GM12875 (cell line): ENCODE results near the gene MYO5B.
"Not testable (repeated sequence)": the region's sequence is repeated elsewhere in the genome, so short reads cannot be mapped to it uniquely, and the experiment has no call there.

ENCODE experiments used
- H3K4me3 ChIP-seq: one replicate; pipeline ENCODE4 v1.5.1; 2011; ENCODE audit warnings: low read depth, low read length, control low read depth
- TF ChIP-seq, protein P1 (sequence below): IDR thresholded peaks from 2 replicates; pipeline ENCODE4 v1.5.1; 2011; ENCODE audit warnings: low read depth, mild to moderate bottlenecking, control low read depth, inconsistent platforms, low read length, moderate library complexity, borderline replicate concordance; ENCODE audit not compliant: insufficient read depth

MYO5B gene

DNA sequence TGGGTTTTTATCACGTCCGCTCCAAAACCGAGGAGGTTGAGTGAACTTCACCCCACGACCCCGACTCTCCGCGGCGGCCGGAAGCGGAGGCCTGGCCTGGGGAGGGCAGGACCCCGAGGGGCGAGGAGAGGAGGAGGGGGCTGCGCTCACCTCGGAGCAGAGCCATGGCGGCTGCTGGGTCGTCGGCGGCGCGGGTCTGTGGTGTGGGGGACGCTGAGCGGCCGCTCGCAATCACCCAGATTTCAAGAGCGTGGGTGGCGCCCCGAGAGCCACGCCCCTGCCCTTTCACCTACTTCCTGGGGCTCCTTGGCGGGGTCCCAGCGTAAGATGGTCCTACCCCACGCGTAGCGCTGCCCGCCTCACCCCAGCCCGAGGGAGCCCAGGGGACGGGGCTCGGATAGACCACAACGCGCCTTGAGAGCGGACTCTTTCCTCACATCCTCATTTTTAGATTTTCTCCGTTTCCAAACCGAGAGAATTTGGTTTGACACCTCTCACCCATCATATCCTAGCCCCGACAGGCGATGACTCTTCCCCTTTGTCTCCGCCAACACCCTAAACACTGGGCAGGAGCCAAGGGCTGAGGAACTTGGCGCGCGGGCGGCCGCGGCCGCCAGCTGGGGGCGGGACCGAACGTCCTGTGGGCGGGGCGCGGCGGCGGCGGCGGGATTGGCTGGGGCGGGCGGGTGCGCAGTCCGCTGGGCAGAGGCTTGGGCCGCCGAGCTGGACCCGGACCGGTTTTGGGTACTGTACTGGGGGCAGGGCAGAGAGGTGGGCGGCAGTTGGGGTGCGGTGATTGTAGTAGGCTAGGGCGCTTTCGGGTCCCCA is 381.4 kb downstream of the MYO5B start, which contains the start of gene ACAA2:
Gene ACAA2 (minus strand): TSS at position 215 of the 828 bp plus-strand sequence. CDS start 49 bp downstream, at position 166.
- peak within 1 kb of the TSS; percentile 76 for H3K4me3 ChIP-seq
- TF ChIP-seq, protein P1, sequence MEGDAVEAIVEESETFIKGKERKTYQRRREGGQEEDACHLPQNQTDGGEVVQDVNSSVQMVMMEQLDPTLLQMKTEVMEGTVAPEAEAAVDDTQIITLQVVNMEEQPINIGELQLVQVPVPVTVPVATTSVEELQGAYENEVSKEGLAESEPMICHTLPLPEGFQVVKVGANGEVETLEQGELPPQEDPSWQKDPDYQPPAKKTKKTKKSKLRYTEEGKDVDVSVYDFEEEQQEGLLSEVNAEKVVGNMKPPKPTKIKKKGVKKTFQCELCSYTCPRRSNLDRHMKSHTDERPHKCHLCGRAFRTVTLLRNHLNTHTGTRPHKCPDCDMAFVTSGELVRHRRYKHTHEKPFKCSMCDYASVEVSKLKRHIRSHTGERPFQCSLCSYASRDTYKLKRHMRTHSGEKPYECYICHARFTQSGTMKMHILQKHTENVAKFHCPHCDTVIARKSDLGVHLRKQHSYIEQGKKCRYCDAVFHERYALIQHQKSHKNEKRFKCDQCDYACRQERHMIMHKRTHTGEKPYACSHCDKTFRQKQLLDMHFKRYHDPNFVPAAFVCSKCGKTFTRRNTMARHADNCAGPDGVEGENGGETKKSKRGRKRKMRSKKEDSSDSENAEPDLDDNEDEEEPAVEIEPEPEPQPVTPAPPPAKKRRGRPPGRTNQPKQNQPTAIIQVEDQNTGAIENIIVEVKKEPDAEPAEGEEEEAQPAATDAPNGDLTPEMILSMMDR = no peak

DNA sequence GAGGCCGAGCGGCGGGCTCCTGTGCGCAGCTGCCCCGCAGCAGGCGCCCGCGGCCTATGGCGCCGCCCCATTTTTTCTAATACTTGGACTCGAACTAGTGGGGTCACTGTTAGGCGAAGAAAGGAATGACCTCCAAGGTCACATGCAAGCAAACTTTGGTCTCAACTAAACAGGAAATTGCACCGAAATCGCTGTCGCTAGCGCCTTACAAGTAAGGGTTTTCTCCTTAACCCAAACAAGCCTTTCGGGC is 382.0 kb downstream of the MYO5B start:
- peak overlapping the region; percentile 76 for H3K4me3 ChIP-seq
- TF ChIP-seq, protein P1 = no peak

DNA sequence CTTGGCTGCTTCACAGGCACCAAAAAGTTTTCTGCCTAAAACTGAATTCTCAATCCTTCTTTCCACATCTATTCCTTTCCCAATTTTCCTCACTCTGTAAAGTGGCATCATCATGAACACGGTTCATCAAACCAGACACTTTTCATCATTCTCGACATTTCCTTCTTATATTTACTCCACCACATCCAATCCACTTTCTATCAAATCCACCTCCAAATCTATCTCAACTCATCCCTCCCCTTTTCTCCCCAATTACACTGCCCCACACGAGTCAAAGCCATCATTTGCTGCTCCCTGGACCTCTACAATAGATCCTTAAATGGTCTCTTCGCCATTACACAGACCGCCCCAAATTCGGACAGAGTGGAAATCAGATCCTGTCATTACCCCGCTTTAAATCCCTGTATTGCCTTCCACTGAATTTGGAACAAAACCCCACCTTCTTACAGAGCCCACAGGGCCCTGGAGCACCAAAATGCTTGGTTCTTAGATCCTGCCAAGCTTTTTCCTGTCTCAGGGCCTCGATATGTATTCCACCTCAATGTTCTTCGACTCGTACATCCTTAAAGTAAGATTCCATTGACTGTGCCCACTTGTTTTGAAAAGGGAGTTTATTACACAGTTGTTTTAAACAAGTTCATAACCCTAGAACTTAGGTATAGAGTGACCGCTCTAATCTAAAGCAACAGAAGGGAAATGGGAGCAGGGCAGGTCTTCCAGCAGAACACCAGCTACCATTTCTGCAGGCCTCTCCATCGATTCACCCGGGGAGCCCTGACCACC is 382.5 kb downstream of the MYO5B start:
- TF ChIP-seq, protein P1 = no peak
- H3K4me3 ChIP-seq = peak overlapping the region; percentile 76

GRCh38 chr18:49811151-49811938 is 383.6 kb downstream of the MYO5B start:
- TF ChIP-seq, protein P1 = no peak
- no peak overlapping the region for H3K4me3 ChIP-seq

DNA sequence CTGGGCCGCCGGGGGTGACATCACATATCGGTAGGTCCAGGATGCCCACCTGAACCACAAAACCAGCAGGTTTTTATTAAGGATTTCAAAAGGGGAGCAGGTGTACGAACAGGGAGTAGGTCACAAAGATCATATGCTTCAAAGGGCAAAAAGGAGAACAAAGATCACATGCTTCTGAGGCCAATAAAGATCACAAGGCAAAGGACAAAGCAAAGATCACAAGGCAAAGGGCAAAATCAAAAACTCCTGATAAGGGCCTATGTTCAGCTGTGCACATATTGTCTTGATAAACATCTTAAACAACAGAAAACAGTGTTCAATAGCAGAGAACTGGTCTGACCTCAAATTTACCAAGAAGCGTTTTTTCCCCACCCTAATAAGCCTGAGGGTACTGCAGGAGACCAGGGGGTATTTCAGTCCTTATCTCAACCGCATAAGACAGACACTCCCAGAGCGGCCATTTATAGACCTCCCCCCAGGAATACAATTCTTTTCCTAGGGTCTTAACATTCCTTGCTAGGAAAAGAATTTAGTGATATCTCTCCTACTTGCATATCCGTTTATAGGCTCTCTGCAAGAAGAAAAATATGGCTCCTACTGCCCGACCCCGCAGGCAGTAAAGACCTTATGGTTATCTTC is 386.3 kb downstream of the MYO5B start:
- H3K4me3 ChIP-seq = not testable (repeated sequence)

DNA sequence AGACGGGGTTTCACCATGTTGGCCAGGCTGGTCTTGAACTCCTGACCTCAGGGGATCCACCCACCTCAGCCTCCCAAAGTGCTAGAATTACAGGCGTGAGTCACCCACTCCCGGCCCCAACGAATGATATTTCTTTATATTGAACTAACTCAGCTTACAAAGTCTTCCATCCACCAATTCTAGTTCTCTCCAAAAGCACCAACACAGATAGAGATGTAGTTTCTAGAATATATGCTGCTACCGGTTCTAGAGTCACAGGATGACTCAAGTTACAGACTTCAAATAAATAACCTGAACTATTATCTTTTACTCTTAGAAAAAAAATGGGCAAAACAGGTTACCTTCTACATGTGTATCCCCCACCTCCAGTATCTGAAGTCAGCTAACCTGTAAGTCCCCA is 390.9 kb downstream of the MYO5B start:
- TF ChIP-seq, protein P1 = no peak
- H3K4me3 ChIP-seq = no peak overlapping the region

DNA sequence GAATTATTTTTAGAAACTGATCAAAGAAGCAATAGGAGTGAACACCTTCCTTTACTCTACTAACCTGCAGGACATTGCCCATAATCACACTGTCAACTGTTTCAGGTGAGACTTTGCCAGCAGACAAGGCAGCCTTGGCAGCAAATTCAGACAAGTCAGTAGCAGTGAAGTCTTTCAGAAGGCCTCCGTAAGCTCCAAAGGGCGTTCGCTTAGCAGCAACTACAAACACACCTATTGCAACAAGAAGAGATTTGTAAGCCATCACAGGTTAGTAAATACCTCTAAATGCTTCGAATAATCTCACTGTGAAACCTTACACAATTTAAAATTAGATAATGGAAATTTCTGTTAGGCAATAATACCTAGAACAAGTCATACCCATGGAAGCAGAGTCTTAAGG is 392.3 kb downstream of the MYO5B start:
- no peak overlapping the region for H3K4me3 ChIP-seq
- TF ChIP-seq, protein P1 = no peak

DNA sequence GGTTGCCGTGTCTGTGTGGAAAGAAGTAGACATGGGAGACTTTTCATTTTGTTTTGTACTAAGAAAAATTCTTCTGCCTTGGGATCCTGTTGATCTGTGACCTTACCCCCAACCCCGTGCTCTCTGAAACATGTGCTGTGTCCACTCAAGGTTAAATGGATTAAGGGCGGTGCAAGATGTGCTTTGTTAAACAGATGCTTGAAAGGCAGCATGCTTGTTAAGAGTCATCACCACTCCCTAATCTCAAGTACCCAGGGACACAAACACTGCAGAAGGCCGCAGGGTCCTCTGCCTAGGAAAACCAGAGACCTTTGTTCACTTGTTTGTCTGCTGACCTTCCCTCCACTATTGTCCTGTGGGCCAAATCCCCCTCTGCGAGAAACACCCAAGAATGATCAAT is 394.5 kb downstream of the MYO5B start:
- H3K4me3 ChIP-seq = not testable (repeated sequence)

- not testable (repeated sequence) for H3K4me3 ChIP-seq
Observed at GRCh38 chr18:49799806-49800205, 395.1 kb downstream of the MYO5B start.
